Stimulated activated CD8-positive, alpha-beta memory T cell treated with anti-CD3 and anti-CD28 coated beads, Interleukin-12 subunit alpha, Interleukin-12 subunit beta, amount 100 ng/mL, for 24 hours (primary cell): ENCODE results near the gene SLC44A3.
"Not testable (repeated sequence)": the region's sequence is repeated elsewhere in the genome, so short reads cannot be mapped to it uniquely, and the experiment has no call there.

Experiments
- DNase-seq: peaks from one replicate; pipeline ENCODE4 v3.0.0-alpha.2; 2020; ENCODE audit errors: extremely low read depth

Gene SLC44A3

DNA sequence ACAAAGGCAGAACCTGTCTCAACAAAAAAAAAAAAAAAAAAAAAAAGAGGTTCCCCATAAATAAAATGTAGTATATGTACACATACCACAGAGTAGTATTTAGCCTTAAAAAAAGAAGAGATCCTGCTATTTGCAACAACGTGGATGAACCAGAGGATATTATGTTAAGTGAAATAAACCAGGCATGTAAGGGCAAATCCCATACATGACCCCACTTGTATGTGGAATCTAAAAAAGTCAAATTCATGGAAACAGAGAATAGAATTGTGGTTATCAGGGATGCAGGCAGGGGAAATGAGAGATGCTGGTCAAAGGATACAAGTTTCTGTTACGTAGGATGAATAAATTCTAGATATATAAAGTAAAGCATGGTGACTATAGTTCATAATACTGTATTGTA is 16.7 kb downstream of the SLC44A3 start:
- DNase-seq = no peak

DNA sequence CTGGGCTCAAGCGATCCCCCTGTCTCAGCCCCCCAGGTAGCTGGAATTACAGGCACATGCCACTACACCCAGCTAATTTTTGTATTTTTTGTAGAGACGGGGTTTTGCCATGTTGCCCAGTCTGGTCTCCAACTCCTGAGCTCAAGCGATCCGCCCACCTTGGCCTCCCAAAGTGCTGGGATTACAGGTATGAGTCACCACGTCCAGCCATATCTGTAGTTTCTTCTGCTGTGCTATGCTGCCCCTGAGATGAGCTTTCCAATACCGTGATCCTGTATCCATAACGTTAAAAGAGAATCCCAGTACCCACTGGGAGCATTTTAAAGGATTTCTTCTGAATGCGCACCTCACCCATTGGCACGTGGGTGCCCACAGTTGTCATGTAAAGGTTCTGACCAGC is 20.2 kb downstream of the SLC44A3 start:
- not testable (repeated sequence) for DNase-seq

- DNase-seq = no peak
Observed at GRCh38 chr1:94840808-94841207, 20.7 kb downstream of the SLC44A3 start.

GRCh38 chr1:94843430-94843829 is 23.3 kb downstream of the SLC44A3 start:
- DNase-seq = no peak

- DNase-seq = no peak
Observed at GRCh38 chr1:94843846-94844245, 23.7 kb downstream of the SLC44A3 start.

DNA sequence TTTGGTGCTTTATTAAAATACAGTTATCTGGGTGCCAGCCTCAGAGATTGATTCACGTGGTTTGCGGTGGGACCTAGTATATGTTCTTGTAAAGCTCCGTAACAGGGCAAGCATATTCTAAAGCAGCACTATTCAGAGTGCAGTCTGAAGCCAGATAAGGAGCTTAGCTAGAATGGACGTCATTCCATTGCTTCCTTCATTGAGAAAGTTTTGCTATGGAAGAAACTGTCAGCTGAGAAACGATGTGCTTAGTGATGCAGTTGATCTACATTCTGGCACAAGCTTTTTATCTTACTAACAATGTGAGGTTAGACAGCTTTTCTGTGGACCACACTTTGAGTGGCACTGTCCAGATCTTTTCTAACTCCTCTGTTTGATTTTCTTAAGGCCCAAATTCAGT is 26.2 kb downstream of the SLC44A3 start:
- DNase-seq = no peak

DNA sequence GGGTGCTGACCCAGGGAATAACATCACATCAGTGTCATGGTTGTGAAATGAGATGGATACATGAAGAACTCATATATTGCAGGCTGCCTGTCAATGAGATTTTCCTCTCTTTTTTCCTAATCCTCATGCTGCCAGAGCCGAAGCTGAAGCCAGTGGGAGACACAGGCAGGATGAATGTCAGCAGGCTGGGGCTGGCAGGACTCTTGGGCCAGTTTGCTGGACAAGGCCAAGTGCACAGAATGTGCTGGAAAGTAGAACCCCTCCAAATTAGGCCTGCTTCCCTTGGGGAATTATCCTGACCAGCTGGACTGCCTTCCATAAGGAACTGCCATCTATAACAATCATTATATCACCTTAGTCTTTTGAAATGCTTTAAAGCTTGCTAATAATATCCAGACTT is 31.4 kb downstream of the SLC44A3 start:
- no peak for DNase-seq

- DNase-seq = no peak
Observed at GRCh38 chr1:94852788-94853187, 32.6 kb downstream of the SLC44A3 start.

- DNase-seq = peak; percentile 42
Observed at GRCh38 chr1:94854458-94855306, 34.5 kb downstream of the SLC44A3 start.

GRCh38 chr1:94855307-94855700 is 35.1 kb downstream of the SLC44A3 start:
- no peak for DNase-seq

GRCh38 chr1:94856004-94856403 is 35.8 kb downstream of the SLC44A3 start:
- no peak for DNase-seq

DNA sequence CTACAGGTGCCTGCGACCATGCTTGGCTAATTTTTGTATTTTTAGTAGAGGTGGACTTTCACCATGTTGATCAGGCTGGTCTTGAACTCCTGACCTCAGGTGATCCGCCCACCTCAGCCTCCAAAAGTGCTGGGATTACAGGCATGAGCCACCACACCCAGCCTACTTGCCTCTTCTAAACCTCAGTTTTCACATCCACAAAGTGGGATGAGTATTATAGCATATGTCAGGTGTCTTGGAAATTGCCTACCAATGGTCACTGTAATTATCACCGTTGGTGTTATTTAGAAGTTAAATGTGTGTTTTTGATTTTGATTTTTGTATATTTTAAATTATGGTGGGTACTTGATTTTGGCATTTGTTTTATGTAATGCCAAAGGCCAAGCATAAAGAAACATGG is 36.7 kb downstream of the SLC44A3 start:
- DNase-seq = no peak

DNA sequence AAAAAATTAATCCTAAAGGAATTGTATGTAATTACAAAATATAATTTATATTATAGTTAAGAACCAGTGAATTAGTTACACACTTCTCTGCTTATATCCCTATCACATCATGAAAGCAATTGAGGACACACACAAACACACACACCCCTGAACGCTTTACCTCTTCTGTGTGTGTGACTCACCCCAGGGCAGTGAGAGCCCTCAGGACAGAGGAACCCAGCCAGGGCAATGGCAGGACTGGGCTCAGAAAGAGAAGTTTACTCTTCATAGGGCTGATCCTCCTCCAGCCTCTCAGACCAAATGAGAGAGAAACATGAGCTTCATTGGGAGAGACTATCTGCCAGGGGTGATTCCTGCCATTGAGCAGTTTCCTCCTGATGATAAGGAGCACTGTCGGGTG is 38.1 kb downstream of the SLC44A3 start:
- DNase-seq = no peak

- no peak for DNase-seq
Observed at GRCh38 chr1:94859174-94859573, 39.0 kb downstream of the SLC44A3 start.

DNA sequence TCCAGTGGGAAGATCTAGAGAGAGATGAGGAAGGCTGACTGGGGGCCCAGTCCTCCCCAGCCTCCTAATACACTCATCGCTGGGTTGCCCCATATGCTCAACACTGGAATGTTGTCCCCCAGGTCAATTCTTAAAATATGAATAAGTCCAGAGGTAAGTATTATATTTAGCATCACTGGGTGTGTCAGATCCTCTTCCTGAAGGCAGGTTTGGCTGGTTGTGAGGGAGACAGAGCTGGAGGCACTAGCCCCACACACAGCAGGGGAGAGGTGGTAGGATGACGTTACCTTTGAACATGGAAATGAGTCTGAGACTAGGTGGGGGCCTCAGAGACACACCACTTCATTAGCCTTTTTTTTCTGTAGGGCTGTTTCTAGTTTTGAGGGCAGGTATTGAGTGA is 42.6 kb downstream of the SLC44A3 start:
- no peak for DNase-seq

DNA sequence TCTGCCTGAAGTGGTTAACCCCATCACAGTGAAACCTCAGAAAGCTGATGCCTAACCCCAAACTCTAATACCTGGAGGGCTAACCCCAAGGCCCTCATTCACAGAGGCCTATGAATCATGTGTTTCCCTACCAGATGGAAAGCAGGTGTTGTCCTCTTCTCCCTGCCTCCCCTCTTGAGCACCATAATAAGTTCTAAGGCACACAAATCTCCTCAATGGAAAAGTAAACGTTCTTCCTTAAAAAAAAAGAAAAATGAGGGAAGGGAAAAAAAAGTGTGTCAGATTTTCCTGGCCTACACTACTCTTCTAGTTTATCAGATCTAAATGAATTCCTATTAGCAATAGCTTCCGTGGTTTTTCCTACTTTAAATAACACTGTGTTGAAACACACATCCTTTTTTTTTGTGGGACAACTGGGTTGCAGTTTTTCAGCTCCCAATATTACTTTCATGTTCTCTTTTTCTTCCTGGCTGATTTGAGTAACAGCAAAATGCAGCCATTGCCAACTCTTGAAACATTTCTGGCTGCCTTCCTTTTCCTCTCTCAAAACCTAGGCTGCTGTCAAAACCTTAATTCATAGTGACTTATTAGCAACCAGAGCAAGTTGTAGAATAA is 43.2 kb downstream of the SLC44A3 start:
- no peak for DNase-seq

GRCh38 chr1:94863919-94864318 is 43.8 kb downstream of the SLC44A3 start:
- DNase-seq = no peak

- DNase-seq = no peak
Observed at GRCh38 chr1:94864821-94865220, 44.7 kb downstream of the SLC44A3 start.

- no peak for DNase-seq
Observed at GRCh38 chr1:94865360-94865759, 45.2 kb downstream of the SLC44A3 start.

DNA sequence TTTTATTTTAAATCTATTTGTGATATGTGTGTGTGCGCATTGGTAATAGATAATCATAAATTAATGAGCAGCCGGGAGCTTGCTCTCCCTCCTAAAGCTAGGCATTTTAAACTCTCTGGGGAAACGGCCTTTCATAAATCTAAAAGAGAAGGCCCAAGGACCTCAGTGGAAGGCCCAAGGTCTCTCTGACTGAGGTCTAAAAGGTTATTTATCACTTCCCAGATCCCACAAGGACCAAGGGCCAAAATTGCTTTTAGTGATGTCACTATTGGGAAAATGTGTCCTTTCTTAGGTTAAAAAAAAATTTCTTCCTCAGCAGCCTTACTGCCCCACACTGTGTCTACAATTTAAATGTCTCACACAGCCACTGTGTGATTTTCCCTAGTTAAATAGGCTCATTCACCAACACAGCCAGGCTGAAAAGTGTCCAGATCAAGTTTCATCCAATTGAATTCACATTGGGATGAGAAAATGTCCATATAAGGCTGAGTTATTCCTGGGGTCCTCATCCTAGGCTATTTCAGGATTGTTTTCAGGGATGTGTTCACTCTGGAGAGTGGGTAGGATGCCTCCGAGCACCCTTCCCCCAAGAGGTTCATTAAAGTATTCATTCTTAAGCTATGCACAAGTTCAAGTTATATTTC is 46.1 kb downstream of the SLC44A3 start:
- no peak for DNase-seq

DNA sequence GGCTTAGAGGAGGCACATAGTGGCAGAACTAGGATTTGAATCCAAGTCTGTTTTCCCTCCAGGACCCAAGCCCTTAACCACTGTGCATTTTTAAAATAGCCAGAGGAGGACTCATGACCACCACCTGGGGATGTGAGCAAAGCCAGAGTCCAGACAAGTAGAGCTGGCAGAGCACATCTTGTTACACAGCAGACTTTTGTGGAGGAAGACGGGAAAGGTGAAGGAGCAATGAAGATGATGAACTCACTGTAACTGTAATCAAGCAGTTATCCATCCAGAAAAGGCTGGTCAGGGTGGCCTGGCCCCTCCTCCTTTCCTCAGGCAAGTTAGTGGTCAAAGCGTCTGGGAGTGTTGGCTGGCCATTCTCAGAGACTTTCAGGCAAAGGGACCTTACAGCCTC is 50.9 kb downstream of the SLC44A3 start:
- no peak for DNase-seq

- DNase-seq = no peak
Observed at GRCh38 chr1:94872771-94873495, 52.8 kb downstream of the SLC44A3 start.
